AG09309 (cell line): ENCODE measurements around the gene RARA.
"Not testable (repeated sequence)": the region's sequence is repeated elsewhere in the genome, so short reads cannot be mapped to it uniquely, and the experiment has no call there.

ENCODE experiments used
- DNase-seq: peaks from one replicate; pipeline ENCODE4 v3.0.0-alpha.2; 2010; ENCODE audit warnings: low read depth
- H3K4me3 ChIP-seq: 2 replicates; pipeline ENCODE4 v1.5.1; 2011; ENCODE audit warnings: mild to moderate bottlenecking, low read depth, low read length, moderate library complexity; ENCODE audit not compliant: control insufficient read depth
- TF ChIP-seq, protein P1 (sequence below): IDR thresholded peaks from 2 replicates; pipeline ENCODE4 v1.5.1; 2011; ENCODE audit warnings: mild to moderate bottlenecking, low read depth, low read length, inconsistent platforms; ENCODE audit not compliant: insufficient read depth, control insufficient read depth; ENCODE audit errors: missing control alignments

The RARA gene

DNA sequence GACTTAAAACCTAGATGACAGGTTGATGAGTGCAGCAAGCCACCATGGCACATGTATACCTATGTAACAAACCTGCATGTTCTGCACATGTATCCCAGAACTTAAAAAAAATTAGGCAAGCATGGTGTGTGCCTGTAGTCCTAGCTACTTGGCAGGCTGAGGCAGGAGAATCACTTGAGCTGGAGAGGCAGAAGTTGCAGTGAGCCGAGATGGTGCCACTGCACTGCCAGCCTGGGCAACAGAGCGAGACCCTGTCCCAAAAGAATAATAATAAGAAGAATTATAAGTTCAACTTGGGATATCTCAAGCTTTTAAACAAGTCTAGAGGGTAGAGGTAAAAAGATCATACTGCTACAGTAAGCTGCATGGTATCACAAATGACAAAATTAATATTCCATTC is 11.5 kb upstream of the RARA start:
- TF ChIP-seq, protein P1, sequence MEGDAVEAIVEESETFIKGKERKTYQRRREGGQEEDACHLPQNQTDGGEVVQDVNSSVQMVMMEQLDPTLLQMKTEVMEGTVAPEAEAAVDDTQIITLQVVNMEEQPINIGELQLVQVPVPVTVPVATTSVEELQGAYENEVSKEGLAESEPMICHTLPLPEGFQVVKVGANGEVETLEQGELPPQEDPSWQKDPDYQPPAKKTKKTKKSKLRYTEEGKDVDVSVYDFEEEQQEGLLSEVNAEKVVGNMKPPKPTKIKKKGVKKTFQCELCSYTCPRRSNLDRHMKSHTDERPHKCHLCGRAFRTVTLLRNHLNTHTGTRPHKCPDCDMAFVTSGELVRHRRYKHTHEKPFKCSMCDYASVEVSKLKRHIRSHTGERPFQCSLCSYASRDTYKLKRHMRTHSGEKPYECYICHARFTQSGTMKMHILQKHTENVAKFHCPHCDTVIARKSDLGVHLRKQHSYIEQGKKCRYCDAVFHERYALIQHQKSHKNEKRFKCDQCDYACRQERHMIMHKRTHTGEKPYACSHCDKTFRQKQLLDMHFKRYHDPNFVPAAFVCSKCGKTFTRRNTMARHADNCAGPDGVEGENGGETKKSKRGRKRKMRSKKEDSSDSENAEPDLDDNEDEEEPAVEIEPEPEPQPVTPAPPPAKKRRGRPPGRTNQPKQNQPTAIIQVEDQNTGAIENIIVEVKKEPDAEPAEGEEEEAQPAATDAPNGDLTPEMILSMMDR, result no peak
- H3K4me3 ChIP-seq, result no peak overlapping the region
- DNase-seq, result no peak

DNA sequence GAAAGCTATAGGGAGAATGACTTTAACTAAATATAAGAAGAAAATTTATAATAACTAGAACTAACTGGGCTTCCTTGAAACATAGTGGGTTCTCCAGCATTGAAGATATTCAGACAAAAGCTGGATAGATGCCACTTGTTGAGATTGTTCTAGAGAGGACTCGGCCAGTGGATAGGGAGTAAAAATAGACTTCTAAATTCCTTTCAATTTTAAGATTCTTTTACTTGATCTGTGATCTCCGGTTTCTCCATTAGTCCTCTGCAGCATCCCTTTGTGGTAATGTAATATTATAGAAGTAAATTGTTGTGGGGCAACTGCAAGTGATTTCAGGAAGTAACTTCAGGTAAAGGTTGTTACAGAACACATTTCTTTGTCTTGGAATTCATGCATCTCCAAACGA is 10.3 kb upstream of the RARA start:
- H3K4me3 ChIP-seq, result no peak overlapping the region
- DNase-seq, result no peak
- TF ChIP-seq, protein P1, result no peak

DNA sequence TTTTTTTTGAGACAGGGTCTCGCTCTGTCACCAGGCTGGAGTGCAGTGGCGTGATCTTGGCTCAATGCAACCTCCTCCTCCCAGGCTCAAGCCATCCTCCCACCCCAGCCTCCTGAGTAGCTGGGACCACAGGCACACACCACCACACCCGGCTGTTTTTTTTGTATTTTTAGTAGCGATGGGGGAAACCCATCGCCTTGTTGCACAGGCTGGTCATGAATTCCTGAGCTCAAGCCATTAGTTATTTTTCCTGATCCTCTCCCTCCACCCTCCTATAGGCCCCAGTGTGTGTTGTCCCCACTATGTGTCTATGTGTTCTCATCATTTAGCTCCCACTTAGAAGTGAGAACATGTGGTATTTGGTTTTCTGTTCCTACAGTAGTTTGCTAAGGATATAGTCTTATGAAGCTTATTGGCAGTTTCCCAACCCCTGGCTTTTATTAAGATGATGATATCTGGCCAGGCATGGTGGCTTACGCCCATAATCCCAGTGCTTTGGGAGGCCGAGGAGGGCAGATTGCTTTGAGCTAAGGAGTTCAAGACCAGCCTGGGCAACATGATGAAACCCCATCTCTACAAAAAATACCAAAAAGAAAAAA is 9.7 kb upstream of the RARA start:
- not testable (repeated sequence) for DNase-seq, H3K4me3 ChIP-seq

DNA sequence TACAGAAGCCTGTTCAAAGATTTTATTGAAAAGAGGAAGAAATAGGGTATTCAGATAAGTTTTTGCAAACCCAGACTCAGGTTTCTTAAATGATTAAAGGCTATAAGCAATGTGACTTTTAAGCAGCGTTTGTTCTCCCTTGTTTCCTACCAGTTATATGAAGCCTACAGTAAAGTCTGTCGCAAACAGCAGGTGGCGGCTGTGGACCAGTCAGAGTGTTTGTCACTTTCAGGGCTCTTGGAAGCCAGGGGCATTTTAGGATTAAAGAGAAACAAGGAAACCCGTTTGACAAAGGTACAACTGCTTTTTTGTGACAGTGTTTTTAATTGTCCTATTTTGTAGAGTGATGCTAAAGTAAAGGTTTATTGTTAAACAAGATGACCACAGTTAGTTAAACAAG is 7.7 kb upstream of the RARA start:
- TF ChIP-seq, protein P1, result no peak
- DNase-seq, result no peak
- H3K4me3 ChIP-seq, result no peak overlapping the region

DNA sequence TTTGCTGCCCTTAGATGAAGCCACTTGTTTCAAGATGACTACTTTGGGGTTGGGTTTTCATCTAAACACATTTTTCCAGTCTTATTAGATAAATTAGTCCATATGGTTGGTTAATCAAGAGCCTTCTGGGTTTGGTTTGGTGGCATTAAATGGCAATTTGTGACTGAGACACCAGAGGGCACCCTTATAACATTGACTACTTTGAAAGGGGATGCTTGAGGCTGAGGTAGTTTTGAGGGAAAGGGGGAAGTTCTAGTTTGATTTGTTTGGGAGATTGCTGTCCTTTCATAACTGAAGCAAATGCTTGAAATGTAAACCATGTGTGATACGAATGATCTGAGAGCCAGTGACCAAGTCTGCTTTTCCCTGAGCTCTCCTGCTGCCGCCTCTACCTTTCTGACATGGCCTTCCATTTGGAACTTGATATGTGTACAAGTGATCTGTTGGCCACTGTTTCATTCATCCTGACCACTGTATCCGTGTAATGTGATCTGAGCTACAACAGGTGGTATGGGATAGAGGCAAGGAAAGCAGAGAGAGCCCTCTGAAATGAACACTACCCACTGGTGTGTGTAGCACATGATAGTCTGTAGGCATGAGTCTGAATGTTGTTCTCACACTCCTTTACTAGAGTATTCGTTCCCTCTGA is 5.8 kb upstream of the RARA start:
- TF ChIP-seq, protein P1, result peak; percentile 67
- H3K4me3 ChIP-seq, result no peak overlapping the region
- no peak for DNase-seq

DNA sequence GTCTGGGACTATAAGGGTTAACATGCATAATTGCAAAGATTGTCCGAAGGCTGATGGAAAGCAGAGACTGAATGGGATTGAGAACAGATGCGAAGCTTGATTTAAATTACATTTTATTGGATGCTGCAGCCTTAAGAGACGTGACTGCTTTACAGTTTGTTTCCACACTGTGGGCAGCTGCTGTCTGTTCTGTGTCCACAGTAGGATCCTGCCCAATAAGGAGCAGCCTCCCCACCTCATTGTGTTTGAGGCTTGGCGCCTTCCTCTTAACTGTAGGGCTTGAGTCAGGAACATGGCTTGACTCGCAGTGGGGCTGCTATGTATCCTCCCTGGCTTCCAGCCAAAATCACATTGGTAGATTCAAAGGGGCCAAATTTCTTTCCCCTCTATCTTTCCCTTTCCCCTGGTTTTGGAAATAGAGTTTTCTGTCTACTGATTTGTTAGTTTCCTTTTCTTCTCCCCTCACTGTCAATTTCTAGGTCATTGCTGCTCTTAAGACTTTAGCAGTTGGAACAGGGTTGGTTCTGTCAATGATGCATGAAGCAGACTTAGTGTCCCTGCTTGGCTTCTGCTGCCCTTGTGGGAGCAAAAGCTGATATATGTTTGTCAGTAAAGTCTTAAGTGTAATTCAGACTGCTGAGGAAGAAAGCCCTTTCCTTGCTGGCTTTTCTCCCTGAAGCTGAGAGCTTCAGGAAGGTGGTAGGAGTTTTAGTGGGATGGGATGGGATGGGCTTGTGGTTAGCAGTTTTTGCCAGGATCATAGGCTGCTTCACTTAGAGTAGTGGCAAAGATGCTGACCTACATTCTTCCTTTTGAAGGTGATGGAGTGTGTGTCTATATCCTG is 5.0 kb upstream of the RARA start:
- no peak overlapping the region for H3K4me3 ChIP-seq
- DNase-seq, result no peak
- TF ChIP-seq, protein P1, result no peak

DNA sequence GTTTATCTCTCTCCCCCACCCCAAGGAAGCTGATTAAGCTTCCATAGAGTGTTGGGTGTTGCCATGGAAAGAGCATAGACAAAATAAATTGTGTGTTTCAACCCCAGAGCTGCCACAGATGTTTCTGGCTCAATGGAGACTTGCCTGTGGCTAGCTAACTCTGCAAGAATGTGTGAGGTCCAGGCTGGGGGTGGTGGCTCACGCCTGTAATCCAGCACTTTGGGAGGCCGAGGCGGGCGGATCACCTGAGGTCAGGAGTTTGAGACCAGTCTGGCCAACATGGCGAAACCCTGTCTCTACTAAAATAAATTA is 4.5 kb upstream of the RARA start:
- H3K4me3 ChIP-seq, DNase-seq: not testable (repeated sequence)

DNA sequence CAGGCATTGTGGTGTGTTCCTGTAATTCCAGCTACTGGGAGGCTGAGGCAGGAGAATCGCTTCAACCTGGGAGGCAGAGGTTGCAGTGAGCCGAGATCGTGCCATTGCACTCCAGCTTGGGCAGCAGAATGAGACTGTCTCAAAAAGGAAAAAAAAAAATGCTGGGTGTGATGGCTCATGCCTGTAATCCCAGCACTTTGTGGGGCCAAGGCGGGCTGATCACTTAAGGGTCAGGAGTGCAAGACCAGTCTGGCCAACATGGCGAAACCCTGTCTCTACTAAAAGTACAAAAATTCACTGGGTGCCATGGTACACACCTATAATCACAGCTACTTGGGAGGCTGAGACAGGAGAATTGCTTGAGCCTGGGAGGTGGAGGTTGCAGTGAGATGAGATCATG is 4.1 kb upstream of the RARA start:
- H3K4me3 ChIP-seq, DNase-seq: not testable (repeated sequence)
